T-cell (primary cell): Measurements from ENCODE around the gene CEP57. TPM values are rescaled to one million over a fixed set of nuclear protein-coding genes. Genes with fewer than 3 reads are reported as not detected.

Source experiments
- ATAC-seq, 4 experiments: fragments of 200-7000 bp in 3 of 4; fragments of 150-1000 bp in 1 of 4; cut with Tn5 transposase; replicated peaks in 1 of 4; 1 replicate in 3 of 4; 2 replicates in 1 of 4; pipeline ENCODE4 v1.10.0; 2021; ENCODE audit warnings: moderate library complexity in 3 of 4, mild to moderate bottlenecking in 2 of 4, moderate number of reproducible peaks in 1 of 4
- CTCF ChIA-PET, 2 donors: fragments of 300-600 bp; sonication (Branson Sonifier 250); formaldehyde crosslinking; loops; one replicate each; lab custom pipeline; 2022; ENCODE audit warnings: antibody characterized with exemption in 2 of 2; lab: Charles Lee
- POLR2A ChIA-PET, 2 donors: fragments of 300-600 bp; sonication (Branson Sonifier 250); formaldehyde crosslinking; loops; one replicate each; lab custom pipeline; 2022; ENCODE audit warnings: antibody characterized with exemption in 2 of 2; lab: Charles Lee
- DNase-seq, 35 experiments: peaks; one replicate each; pipeline versions ENCODE4 v3.0.0 to v3.0.0-alpha.2; 2013 to 2023
- H3K27ac ChIP-seq: one replicate; pipeline ENCODE4 v1.5.1; 2013; ENCODE audit warnings: low read length
- H3K27me3 ChIP-seq, 2 experiments: replicated peaks in 1 of 2; 1 replicate in 1 of 2; 2 replicates in 1 of 2; pipeline versions ENCODE4 v1.6.1 to v1.7.0; 2013; ENCODE audit warnings: low read length in 1 of 2, mixed read lengths in 1 of 2; ENCODE audit not compliant: control insufficient read depth in 2 of 2, insufficient read depth in 2 of 2; ENCODE audit errors: extremely low read depth in 1 of 2
- H3K36me3 ChIP-seq, 2 donors: 1 replicate in 1 of 2; 2 replicates in 1 of 2; pipeline versions ENCODE4 v1.6.1 to v1.7.0; 2013; ENCODE audit warnings: low read length in 1 of 2; ENCODE audit not compliant: control insufficient read depth in 2 of 2, insufficient read depth in 1 of 2; ENCODE audit errors: extremely low read depth in 1 of 2
- H3K4me1 ChIP-seq, 2 experiments: 1 replicate in 1 of 2; 2 replicates in 1 of 2; pipeline versions ENCODE4 v1.6.1 to v1.7.0; 2013; ENCODE audit warnings: low read length in 2 of 2, mixed read lengths in 1 of 2; ENCODE audit not compliant: insufficient read depth in 2 of 2, control insufficient read depth in 1 of 2; ENCODE audit errors: extremely low read depth in 1 of 2
- H3K4me3 ChIP-seq, 2 donors: 1 replicate in 1 of 2; 2 replicates in 1 of 2; pipeline versions ENCODE4 v1.5.1 to v1.7.0; 2013; ENCODE audit warnings: mild to moderate bottlenecking in 2 of 2, low read length in 1 of 2, moderate library complexity in 1 of 2; ENCODE audit not compliant: control insufficient read depth in 1 of 2; ENCODE audit errors: extremely low read depth in 1 of 2
- H3K9me3 ChIP-seq: 2 replicates; pipeline ENCODE4 v1.7.0; 2013
- H3K27ac Mint-ChIP-seq, 2 donors: one replicate each; pipeline ENCODE4 v1.8.0; 2020 to 2021; ENCODE audit warnings: mild to moderate bottlenecking in 2 of 2, mixed read lengths in 2 of 2
- H3K27me3 Mint-ChIP-seq, 2 donors: one replicate each; pipeline ENCODE4 v1.8.0; 2021 to 2022; ENCODE audit warnings: mixed read lengths in 2 of 2
- H3K36me3 Mint-ChIP-seq: one replicate; pipeline ENCODE4 v1.8.0; 2021; ENCODE audit warnings: mixed read lengths
- H3K4me1 Mint-ChIP-seq, 3 donors: one replicate each; pipeline ENCODE4 v1.8.0; 2020 to 2022; ENCODE audit warnings: mixed read lengths in 3 of 3, mild to moderate bottlenecking in 1 of 3
- H3K4me3 Mint-ChIP-seq, 3 donors: one replicate each; pipeline ENCODE4 v1.8.0; 2020 to 2022; ENCODE audit warnings: mild to moderate bottlenecking in 3 of 3, mixed read lengths in 3 of 3, moderate library complexity in 3 of 3
- H3K9me3 Mint-ChIP-seq, 3 donors: one replicate each; pipeline ENCODE4 v1.8.0; 2020 to 2022; ENCODE audit warnings: mixed read lengths in 3 of 3
- WGBS: methylation state at CpG from one replicate; pipeline ENCODE4 v1.1.5; 2013; ENCODE audit warnings: missing lambda C conversion rate; ENCODE audit not compliant: insufficient coverage; 5-methylcytosine and 5-hydroxymethylcytosine counted together
- total RNA-seq, 35 experiments: library from RNA in 6 of 35; stranded (reverse) in 6 of 35; fragments of 120-200 nt in 1 of 35; gene quantifications; one replicate each; pipeline versions ENCODE4 v1.2.1 to v1.2.4 and lab custom pipeline; 2013 to 2026

CEP57 gene
- total RNA-seq, 5 donors from 2014 or later (not counting 1 experiment from before 2014, with no cell fraction given) = 57.6 to 69.6 (median 65.0) TPM

- CTCF ChIA-PET = interaction anchor here in 1 of 2 donors (1.6 to 5.8 kb wide), 3 partner anchors 61 to 699 kb away, joined by 5 to 63 read pairs (median 6); no protein-coding TSS in a partner anchor
- no peaks in the 10 kb centered on the region for H3K4me1 ChIP-seq
- H3K27me3 ChIP-seq = no peaks in the 10 kb centered on the region
- POLR2A ChIA-PET = no interaction called here
- peaks cover 0 to 8% of the 10 kb centered on the region in 2 donors for H3K36me3 ChIP-seq
- no peak overlapping the region for H3K27ac Mint-ChIP-seq
- H3K36me3 Mint-ChIP-seq = peaks cover 7% of the 10 kb centered on the region
- DNase-seq = no peak
- H3K9me3 ChIP-seq = no peaks in the 10 kb centered on the region
- no peaks in the 10 kb centered on the region for H3K4me1 Mint-ChIP-seq
- no peaks in the 10 kb centered on the region for H3K9me3 Mint-ChIP-seq
- no CpG with 5 or more reads among the region's 3 CpGs for WGBS
- no peak overlapping the region for H3K4me3 Mint-ChIP-seq
- no peak for ATAC-seq
- no peak overlapping the region for H3K4me3 ChIP-seq
- H3K27ac ChIP-seq = no peak overlapping the region
- no peaks in the 10 kb centered on the region for H3K27me3 Mint-ChIP-seq
These were observed 23.6 kb upstream of the CEP57 start for GRCh38 chr11:95766701-95767100.

GRCh38 chr11:95767498-95767897 lies 22.8 kb upstream of the CEP57 start:
- Histone ChIP-seq H3K36me3 (peaks cover 0 to 12% of the 10 kb centered on the region in 2 donors), H3K4me3 (no peak overlapping the region), H3K9me3 (no peaks in the 10 kb centered on the region), H3K27me3 (no peaks in the 10 kb centered on the region), H3K4me1 (no peaks in the 10 kb centered on the region), H3K27ac (no peak overlapping the region)
- H3K36me3 Mint-ChIP-seq = peaks cover 8% of the 10 kb centered on the region
- DNase-seq (no peak), ATAC-seq (no peak)
- H3K4me3 Mint-ChIP-seq = no peak overlapping the region
- WGBS = no CpG with 5 or more reads among the region's 1 CpG
- no peaks in the 10 kb centered on the region for H3K27me3 Mint-ChIP-seq
- peak overlapping the region in 1 of 2 donors; percentile 7 for H3K27ac Mint-ChIP-seq
- no peaks in the 10 kb centered on the region for H3K9me3 Mint-ChIP-seq
- H3K4me1 Mint-ChIP-seq = no peaks in the 10 kb centered on the region
- ChIA-PET CTCF (interaction anchor here (1.2 to 5.8 kb wide), 4 partner anchors 62 to 615 kb away, joined by 4 to 63 read pairs (median 6); no protein-coding TSS in a partner anchor), POLR2A (no interaction called here)

GRCh38 chr11:95768521-95768920 lies 21.8 kb upstream of the CEP57 start:
- no peaks in the 10 kb centered on the region for H3K9me3 ChIP-seq
- H3K36me3 ChIP-seq = peaks cover 0 to 14% of the 10 kb centered on the region in 2 donors
- Mint-ChIP-seq H3K27me3 (no peaks in the 10 kb centered on the region), H3K4me1 (peaks cover 0 to 2% (median 0%) of the 10 kb centered on the region in 3 donors), H3K36me3 (peaks cover 11% of the 10 kb centered on the region), H3K9me3 (no peaks in the 10 kb centered on the region), H3K4me3 (no peak overlapping the region), H3K27ac (peak overlapping the region in 1 of 2 donors; percentile 2)
- no peak for ATAC-seq
- no peaks in the 10 kb centered on the region for H3K4me1 ChIP-seq
- no peak overlapping the region for H3K4me3 ChIP-seq
- H3K27ac ChIP-seq = no peak overlapping the region
- POLR2A ChIA-PET = interaction anchor here in 1 of 2 donors (1.0 kb wide), 1 partner anchor 10 kb away, joined by 3 read pairs; no protein-coding TSS in a partner anchor
- CTCF ChIA-PET = interaction anchor here (1.2 to 5.8 kb wide), 3 partner anchors 614 to 616 kb away, joined by 4 to 63 read pairs (median 7); no protein-coding TSS in a partner anchor
- no peaks in the 10 kb centered on the region for H3K27me3 ChIP-seq
- DNase-seq = no peak
- 93% methylated on average over 2 of the region's 2 CpGs for WGBS

- Mint-ChIP-seq H3K4me1 (peaks cover 17 to 21% (median 18%) of the 10 kb centered on the region in 3 donors), H3K4me3 (no peak overlapping the region), H3K27me3 (no peaks in the 10 kb centered on the region), H3K36me3 (peaks cover 62% of the 10 kb centered on the region), H3K9me3 (no peaks in the 10 kb centered on the region), H3K27ac (peak overlapping the region in 1 of 2 donors; percentile 44)
- Histone ChIP-seq H3K9me3 (no peaks in the 10 kb centered on the region), H3K27me3 (no peaks in the 10 kb centered on the region), H3K4me3 (no peak overlapping the region), H3K4me1 (no peaks in the 10 kb centered on the region), H3K27ac (no peak overlapping the region), H3K36me3 (peaks cover 0 to 76% of the 10 kb centered on the region in 2 donors)
- ChIA-PET CTCF (interaction anchor here in 1 of 2 donors (0.5 kb wide), 1 partner anchor 648 kb away, joined by 3 read pairs; no protein-coding TSS in a partner anchor), POLR2A (no interaction called here)
- DNase-seq (no peak), ATAC-seq (no peak)
These were observed 13.4 kb upstream of the CEP57 start for GRCh38 chr11:95776859-95777258.

- CTCF ChIA-PET = interaction anchor here in 1 of 2 donors (0.7 kb wide), 1 partner anchor 628 kb away, joined by 3 read pairs; no protein-coding TSS in a partner anchor
- POLR2A ChIA-PET = interaction anchor here (0.8 to 1.1 kb wide), 2 partner anchors 10 kb away, joined by 3 read pairs; partner anchors contain the start of gene FAM76B (in 1 of the 2)
These were observed 11.6 kb upstream of the CEP57 start for GRCh38 chr11:95778699-95779098.

GRCh38 chr11:95780544-95780943 lies 9.8 kb upstream of the CEP57 start:
- WGBS = no CpG with 5 or more reads among the region's 2 CpGs
- DNase-seq = no peak
- Mint-ChIP-seq H3K4me3 (no peak overlapping the region), H3K36me3 (peaks cover 64% of the 10 kb centered on the region), H3K4me1 (peaks cover 28 to 44% (median 44%) of the 10 kb centered on the region in 3 donors), H3K9me3 (no peaks in the 10 kb centered on the region), H3K27me3 (no peaks in the 10 kb centered on the region), H3K27ac (no peak overlapping the region)
- ChIA-PET POLR2A (interaction anchor here (0.7 to 0.9 kb wide), 2 partner anchors 53 to 475 kb away, joined by 4 to 5 read pairs; no protein-coding TSS in a partner anchor), CTCF (interaction anchor here (0.8 to 1.4 kb wide), 3 partner anchors 10 to 613 kb away, joined by 3 to 4 read pairs (median 3); partner anchors contain the start of genes CEP57 (in 1 of the 2) and FAM76B (in 1 of the 2))
- no peak overlapping the region for H3K27ac ChIP-seq
- H3K27me3 ChIP-seq = no peaks in the 10 kb centered on the region
- H3K4me3 ChIP-seq = no peak overlapping the region
- peaks cover 0 to 84% of the 10 kb centered on the region in 2 donors for H3K36me3 ChIP-seq
- no peak for ATAC-seq
- no peaks in the 10 kb centered on the region for H3K9me3 ChIP-seq
- peaks cover 0 to 2% of the 10 kb centered on the region in 2 experiments for H3K4me1 ChIP-seq

More at GRCh38 chr11:95778699-95779098, 11.6 kb upstream of the CEP57 start:
- DNase-seq = no peak
- Histone ChIP-seq H3K27ac (no peak overlapping the region), H3K4me3 (no peak overlapping the region), H3K9me3 (no peaks in the 10 kb centered on the region), H3K36me3 (peaks cover 0 to 86% of the 10 kb centered on the region in 2 donors), H3K4me1 (no peaks in the 10 kb centered on the region), H3K27me3 (no peaks in the 10 kb centered on the region)
- no CpG with 5 or more reads among the region's 3 CpGs for WGBS
- no peaks in the 10 kb centered on the region for H3K27me3 Mint-ChIP-seq
- H3K4me3 Mint-ChIP-seq = no peak overlapping the region
- H3K36me3 Mint-ChIP-seq = peaks cover 71% of the 10 kb centered on the region
- peak overlapping the region in 1 of 2 donors; percentile 55 for H3K27ac Mint-ChIP-seq
- ATAC-seq = no peak
- H3K4me1 Mint-ChIP-seq = peaks cover 22 to 33% (median 31%) of the 10 kb centered on the region in 3 donors
- H3K9me3 Mint-ChIP-seq = no peaks in the 10 kb centered on the region
